M059J (cell line): ENCODE results near the gene ARL4C. TPM values are rescaled to one million over a fixed set of nuclear protein-coding genes. Genes with fewer than 3 reads are reported as not detected.
"Not testable (repeated sequence)": the region's sequence is repeated elsewhere in the genome, so short reads cannot be mapped to it uniquely, and the experiment has no call there.

Source experiments
- DNase-seq: peaks from one replicate; pipeline ENCODE4 v3.0.0-alpha.2; 2012; ENCODE audit warnings: low read depth
- total RNA-seq: library from RNA; depleted of rRNA; stranded (reverse); fragments of >200 nt; shearing (Covaris generic); gene quantifications from 2 replicates; pipeline ENCODE4 v1.2.3, GENCODE V29; 2014

Gene ARL4C
- total RNA-seq, 1 experiment from 2014 or later, result 65.8 TPM

DNA sequence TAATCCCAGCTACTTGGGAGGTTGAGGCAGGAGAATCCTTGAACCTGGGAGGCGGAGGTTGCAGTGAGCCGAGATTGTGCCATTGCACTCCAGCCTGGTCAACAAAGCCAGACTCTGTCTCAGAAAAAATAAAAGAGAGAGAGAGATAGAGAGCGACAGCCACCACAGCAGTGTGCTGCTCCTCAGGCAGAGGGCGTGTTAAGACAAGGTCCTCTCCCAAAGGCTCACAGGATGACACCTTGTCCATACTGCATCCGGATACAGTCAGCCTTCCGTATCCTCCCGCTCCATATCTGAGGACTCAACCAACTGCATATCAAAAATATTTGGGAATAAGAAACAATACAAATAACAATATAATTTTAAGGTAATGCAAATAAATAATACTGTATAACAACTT, 20.1 kb downstream of the ARL4C start:
- DNase-seq, result no peak

DNA sequence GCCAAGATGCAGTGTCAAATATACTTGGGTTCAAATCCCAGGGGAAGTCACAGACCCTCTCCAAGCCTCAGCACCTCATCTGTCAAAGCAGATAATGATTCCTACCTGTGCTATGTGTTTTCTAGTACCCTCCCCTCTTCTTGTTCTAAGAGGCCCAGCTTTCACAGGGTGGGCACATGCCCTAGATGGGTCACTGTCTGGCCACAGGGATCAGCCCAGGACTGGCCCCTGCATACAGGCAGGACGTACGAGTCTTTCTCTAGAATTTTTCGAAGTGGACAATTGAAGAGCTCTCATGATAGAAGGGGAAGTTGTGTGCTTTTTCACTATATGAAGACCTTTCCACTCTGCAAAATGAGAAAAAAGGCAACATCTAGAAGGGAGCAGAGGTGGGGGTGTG, 22.2 kb downstream of the ARL4C start:
- no peak for DNase-seq

DNA sequence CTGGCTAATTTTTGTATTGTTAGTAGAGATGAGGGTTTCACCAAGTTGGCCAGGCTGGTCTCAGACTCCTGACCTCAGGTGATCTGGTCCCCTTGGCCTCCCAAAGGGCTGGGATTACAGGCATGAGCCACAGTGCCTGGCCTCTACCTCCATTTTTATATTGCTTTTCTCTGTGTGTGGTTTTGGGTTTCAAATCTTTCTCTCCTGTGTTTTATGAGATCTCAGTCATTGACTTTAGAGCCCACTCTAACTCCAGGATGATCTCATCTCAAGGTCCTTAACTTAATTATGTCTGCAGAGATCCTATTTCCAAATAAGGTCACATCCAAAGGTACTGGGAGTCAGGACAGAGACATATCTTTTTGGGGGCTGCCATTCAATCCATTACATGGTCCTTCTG, 24.7 kb downstream of the ARL4C start:
- DNase-seq, result no peak

DNA sequence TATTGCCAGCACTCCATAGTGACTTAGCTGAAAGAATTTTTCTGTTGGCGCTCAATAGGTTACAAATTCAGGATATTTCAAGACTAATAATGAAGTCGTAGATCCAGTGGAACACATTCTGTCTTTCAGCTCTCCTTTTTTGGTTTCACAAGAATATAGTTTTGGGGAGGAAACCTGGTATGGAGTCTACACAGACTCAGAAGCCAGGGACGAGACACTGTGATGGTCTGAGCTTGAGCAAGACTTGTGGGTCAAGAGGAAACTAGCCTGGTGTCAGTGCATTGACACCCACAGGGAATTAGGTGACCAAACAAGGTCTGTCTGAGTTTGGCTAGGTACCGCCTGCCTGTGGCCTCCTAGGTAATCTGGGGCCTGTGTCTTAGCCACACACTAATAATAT, 26.9 kb downstream of the ARL4C start:
- no peak for DNase-seq

DNA sequence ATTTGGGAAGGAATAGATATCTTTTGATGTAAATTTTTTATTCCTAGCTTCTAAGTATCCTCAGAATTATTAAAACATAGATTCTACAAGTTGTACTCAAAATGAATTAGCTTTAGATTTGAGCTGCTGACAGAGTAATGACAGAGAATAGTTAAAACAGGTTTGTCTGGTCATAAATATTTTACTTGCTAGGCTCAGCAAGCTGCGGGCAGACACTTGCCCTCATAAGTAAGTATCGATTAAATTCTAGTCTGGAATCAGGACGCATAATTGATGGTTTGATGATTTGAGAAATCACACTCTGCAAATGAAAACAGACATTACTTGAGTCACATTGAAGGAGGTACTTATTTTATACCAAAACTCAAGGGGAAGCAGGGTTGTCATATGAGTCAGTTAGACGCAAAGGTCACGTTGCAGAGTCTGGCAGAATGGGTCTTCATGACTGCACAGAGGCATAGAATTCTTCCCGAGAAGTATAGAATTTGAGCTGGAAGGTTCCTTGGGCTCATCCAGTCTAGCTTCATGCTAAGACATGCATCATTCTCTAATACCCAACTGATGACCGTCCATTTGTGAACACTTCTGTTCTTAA, 27.5 kb downstream of the ARL4C start:
- no peak for DNase-seq

DNA sequence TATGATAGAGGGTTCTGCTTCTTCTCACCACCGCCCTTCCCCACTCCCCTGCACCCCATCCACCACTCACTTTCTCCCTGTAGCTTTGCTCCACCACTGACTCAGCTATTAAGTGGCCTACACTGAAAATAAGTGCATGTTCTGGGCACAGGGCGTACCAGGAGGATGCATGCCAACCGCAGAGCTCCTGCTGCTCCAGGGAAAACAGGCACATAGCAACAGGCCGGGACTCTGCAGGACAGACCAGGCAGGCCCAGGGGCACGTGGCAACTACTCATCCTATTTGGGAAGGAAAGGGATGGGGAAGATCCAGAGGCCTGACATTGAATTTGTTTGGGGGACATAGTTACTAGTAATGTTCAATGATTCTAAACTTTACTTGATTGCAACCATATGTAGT, 28.4 kb downstream of the ARL4C start:
- DNase-seq, result no peak

DNA sequence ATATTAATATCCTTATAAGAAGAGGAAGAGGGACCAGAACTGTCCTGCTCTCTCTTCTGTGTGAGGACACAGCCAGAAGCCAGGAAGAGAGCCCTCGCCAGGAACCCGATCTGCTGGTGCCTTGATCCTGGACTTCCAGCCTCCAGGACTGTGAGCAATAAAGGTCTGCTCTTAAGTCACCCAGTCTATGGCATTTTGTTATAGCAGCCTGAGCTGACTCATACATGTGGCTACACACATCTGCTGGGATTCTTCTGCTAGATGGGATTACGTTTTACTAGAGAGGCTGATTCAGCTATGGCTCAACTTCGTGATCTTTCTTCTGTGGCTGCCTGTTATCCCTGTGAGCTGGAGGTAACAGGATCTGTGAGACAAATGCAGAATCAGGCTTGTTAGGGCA, 29.6 kb downstream of the ARL4C start:
- peak; percentile 50 for DNase-seq

DNA sequence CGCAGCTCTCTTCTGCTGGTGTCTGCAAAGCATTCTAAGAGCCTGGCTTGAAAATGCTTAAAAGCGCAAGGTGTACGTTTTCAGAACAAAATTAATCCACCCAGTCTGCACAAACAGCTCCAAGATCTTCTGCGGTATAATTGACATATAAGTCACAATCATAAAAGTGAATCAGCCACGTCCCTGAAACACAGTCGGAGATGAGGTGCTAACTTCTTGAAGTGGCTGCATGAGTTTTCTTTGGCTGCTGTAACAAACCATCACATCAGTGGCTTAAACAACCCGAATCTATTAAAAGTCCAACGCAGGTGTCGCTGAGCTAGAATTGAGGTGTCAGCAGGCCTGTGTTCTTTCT, 32.6 kb downstream of the ARL4C start:
- no peak for DNase-seq

DNA sequence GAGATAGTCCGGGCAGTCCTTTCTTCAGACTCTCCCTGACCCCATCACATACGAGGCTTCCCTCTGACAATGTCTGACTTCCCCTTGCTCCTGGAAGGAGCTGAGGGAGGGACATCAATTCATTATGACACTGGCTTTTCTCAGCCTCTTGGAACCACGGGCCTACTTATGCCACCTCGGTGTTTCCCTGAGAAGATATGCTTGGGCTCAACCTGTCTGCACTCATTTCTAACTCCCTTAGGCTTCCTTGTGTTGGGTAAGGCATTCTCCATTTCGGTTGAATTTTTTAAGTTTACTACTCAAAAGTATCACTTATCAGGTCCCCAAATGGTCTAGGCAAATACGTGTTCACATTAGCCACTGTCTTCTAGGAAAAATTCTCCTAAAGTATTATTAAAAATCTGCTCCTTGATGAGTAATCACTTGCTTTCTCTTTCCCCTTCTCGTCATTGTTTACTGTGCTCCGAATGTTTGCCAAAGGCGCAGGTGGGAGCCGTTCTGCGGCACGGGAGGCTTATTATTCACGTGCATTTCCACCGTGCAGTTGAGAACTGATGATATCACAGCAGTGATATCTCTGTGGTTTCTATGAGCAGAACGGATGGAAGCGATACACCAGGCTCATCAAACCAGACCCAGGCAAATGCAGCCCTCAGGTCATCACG, 33.1 kb downstream of the ARL4C start:
- peak; percentile 88 for DNase-seq

DNA sequence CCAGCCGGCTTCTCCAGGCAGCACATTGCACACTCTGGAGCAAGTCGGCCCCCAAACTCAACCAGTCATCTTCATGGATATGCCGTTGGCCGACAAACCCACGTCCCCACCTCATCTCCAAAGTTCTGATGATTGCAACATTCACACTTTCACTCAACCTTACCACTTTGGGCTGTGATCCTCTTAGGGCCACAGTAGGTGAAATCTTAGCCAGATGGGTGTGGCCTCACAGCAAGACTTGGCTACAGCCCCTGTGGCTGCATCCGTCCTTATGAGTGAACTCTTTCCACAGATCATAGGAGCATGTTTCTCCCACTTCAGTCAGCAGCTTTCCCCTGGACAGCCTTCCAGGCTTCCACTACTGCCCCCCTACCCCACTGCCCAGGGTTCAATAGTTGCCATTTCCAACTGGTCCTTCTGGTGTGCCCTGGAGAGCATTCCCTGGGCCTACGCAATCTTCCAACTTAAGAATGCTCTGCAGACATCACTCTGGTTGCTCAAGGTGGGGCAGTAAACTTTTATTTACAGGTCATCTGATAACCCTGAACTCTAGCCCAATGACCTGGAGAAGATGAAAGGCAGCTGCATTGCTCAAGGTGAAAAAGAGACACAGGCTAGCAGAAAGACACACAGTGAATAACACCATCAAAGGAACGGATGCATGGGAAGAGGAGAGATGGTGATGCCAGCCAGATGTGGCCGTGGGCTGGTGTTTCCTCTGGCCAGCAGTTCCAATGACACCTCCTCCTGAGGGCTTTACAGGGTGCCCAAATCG, 34.5 kb downstream of the ARL4C start:
- no peak for DNase-seq

DNA sequence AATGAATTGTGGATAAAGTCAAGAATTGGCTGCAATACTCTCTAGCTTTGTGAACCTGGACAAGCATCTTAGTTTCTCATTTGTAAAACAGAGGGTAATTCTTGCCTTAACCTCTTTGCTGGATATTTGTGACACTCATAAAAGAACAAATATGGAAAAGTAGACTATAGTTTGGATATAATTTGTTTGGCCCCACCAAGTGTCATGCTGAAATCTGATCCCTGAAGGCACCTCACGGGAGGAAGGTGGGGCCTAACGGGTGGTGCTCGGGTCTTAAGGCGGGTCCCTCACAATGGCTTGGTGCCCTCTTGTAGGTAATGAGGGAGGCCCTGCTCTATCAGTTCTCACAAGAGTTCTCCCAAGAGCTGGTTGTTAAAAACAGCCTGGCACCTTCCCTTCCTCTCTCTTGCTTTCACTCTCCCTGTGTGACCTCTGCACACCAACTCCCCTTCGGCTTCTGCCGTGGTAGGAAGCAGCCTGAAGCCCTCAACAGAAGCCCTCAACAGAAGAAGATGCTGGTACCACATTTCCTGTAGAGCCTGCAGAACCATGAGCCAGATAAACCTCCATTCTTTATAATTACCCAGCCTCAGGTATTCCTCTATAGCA, 37.4 kb downstream of the ARL4C start:
- DNase-seq, result no peak

DNA sequence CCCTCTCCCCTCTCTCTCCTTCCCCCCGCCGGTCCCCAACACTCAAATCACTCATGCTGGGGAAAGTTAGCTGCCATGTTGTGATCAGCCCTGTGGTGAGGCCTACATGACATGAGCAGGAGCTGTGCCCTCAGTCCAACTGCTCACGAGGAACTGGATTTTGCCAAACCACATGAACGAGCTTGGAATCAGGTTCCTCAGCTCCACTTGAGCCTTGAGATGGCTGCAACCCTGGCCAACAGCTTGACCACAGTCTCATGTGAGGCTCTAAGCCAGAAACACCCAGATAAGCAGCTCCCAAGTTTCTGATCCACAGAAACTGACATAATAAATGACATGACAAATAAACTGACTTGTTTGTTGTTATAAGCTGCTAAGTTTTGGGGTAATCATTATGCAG, 38.4 kb downstream of the ARL4C start:
- DNase-seq, result no peak

DNA sequence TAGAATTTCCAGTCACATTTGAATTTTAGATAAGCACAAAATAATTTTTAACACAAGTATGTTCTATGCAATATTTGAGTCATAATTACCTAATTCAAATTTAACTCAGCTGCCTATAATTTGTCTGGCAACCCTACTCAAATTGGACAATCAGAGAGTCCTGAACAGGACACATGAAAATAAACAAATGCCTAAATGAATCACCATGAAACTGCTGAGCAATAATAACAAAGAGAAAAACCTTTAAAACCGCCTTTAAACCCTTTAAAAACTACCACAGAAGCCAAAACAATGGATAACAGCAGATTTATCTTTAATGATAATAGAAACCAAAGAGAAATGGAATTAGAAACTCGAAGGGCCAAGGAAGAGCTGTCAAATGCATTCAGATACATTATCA, 39.5 kb downstream of the ARL4C start:
- DNase-seq, result peak; percentile 67

DNA sequence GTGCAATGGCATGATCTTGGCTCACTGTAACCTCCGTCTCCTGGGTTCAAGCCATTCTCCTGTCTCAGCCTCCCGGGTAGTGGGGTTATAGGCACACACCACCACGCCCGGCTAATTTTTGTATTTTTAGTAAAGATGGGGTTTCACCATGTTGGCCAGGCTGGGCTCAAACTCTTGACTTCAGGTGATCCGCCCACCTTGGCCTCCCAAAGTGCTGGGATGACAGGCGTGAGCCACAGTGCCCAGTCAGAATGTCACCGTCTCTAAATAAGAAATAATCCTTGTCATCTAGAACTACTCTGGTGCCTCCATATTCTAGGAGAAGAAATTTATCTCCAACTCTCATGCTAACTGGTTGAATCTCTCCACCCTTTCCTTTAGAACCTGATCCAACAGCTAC, 41.6 kb downstream of the ARL4C start:
- DNase-seq, result not testable (repeated sequence)

DNA sequence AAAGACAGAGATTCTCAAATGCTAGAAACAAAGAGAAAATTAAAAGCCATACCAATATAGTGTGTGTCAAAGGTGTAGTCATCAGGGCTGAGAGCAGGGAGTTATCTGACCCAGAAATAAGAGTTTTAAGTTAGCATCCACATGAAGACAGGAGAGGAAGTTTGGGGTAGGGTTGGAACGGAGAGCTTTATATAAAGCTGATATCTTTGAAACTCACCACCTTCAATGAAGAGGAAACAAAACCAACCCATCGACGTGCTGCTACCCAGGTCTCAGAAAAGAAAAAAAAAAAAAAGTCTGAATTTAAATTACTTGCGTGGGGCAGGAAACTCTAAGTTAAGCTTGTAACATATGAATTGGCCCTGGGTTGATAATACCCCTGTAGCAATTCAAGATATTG, 42.4 kb downstream of the ARL4C start:
- no peak for DNase-seq

DNA sequence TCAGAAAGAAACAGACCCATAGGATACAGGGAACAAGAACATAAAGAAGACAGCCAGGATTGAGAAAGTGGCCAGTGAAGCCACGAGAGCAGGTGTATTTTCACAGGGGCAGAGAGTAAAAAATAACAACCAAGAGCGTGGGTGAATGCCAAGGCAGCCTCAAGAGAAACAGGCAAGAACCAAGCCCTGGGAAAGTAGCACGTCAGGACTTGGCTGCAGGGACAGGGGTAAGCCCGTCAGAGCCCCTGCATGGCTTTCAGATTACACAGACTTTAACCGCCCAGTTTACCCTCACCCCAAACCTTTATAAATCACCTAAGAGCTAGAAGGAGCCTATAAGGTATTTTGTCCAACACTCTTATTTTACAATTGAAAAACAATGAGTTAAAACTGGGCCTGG, 43.7 kb downstream of the ARL4C start:
- no peak for DNase-seq

DNA sequence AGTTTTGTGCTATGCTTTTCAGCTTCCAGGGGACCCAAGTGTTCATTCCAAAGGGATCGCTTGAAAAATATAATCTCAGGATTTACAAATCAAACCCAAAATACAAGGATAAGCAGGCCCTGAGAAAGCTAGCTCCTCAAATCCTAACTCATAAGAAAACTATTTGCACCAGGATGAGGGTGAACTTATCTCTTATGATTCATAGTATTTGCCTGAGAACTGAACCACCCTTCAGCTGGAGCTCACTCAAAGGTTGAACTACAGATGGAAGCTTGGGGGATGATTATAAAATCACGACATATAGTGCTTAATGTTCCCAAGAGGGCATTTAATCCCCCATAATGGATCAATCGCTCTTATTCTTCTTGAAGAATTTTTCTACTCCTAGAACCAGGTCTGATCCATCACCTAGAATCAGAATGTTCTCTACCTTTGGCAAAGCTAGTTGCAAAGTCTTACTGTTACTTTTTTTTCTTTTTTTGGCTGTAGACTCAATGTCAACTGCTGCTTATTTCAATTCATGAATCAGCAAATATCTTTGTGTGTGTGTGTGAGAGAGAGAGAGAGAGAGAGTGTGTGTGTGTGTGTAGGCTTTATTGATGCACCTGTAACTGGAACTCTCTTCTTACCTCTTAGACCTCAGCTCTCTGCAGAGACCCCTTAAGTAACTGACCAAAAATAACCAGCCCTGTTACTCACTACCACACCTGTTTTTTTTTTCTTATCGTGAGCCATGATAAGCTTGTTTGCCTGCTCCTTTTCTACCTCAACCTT, 44.8 kb downstream of the ARL4C start:
- DNase-seq, result peak; percentile 91

DNA sequence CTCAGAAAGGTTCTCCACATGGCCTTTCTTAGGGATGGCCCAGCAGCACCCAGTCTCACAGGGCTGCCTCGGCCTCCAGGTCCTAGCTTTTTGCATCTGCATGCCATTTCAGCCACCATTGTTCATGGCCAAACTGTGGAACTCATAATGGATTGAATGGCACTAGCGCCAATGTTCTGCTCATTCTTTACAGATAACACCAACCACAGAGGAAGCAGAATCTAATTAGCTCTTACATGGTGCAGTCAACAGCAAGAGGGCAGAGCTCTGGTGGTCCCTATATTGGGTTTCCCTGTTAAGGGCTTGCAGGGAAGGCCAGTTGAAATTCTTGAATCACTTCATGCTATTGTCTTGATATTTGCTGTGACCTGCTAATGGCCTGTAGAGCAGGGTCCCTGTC, 45.6 kb downstream of the ARL4C start:
- DNase-seq, result no peak

DNA sequence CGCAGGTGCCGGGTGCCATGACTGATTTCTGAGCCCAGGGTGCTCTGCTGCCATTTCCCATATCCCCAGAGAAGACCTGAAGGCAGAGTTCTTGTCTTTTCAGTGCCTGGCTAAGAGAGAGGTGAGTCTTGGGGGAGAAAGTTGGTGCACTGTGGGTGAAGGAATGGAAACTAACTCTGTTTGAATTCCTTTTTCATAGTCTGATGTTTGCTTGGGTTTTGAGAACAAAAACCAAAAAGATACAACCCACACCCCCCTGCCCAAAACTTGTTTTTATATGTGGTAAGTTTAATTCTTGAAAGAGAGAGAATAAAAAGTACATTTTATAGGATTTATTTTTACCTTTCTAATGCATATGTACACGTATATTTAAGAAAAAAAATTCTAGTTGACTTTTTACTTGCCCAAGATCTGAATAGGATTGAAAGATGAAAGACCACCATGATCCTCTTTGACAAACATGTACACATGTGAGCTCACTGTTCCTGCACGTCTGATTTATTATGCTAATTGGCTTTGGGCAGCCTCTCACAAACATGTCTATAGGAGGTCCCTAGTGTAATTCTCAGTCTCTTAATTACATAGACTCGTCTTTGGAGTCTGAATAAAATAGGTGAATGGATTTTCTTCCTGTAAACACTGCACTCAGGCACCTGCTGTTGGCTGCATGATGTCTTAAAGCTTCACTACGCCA, 46.3 kb downstream of the ARL4C start:
- DNase-seq, result no peak

DNA sequence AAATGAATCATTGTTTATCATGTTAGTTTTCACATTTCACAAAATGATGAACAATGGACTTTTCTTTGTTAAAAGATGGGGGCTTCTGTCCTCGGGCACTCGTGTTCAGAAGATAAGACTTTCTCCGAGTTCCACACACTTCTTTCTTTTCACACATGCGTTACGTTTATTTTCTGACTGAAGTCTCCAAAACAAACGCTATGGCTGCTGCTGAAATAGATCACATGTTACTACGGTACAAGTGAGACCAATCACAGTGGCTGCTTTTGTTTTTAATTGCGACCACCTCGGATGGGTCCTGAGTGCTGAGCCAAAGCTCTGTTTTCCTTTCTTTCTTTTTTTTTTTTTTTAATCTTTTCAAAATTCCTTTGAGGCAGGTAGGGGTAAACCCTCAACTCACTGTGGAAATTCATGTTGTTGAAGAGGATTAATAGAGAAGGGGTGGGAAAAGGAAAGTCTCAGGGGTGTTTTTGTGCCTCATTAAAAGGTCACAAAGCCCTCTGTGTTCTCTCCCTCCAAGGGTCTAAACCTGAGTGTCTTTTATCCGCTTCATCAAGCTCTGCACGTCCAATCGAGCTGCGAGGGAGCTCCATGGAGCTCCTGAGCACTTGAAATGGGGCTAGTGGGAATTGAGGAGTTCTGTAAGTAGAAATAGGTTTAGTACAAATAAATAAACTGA, 48.2 kb downstream of the ARL4C start:
- no peak for DNase-seq

DNA sequence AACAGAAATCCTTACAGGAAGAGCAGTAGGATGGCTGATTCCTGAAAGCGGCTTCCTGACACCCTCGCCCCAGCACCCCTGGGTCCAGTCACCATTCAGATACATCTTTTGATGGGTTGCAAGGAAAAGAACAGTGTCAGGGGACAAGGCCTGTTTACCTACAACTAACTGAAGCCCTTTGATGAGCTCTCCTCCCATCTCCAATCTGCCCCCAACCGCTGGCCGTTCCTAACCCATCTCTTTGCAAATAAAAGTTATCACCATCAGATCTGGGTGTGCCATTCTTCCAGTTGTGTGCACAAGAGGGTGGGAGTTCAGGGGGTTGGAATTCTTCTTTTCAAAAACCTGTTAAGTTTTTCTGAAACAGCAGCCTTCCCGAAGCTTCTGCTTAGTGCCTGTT, 48.9 kb downstream of the ARL4C start:
- DNase-seq, result no peak
